Fibroblast of lung (primary cell): Measurements from ENCODE around the gene POM121C.
"Not testable (repeated sequence)": the region's sequence is repeated elsewhere in the genome, so short reads cannot be mapped to it uniquely, and the experiment has no call there.

ENCODE experiments used
- EZH2 ChIP-seq: IDR thresholded peaks from 2 replicates; pipeline ENCODE4 v1.5.1; 2012; ENCODE audit warnings: low read length, control low read depth, mild to moderate bottlenecking; ENCODE audit errors: missing control alignments
- TF ChIP-seq, protein P1 (sequence below), 2 donors: IDR thresholded peaks in 1 of 2; conservative IDR thresholded peaks in 1 of 2; 1 replicate in 1 of 2; 2 replicates in 1 of 2; pipeline ENCODE4 v1.5.1; 2011 to 2012; ENCODE audit warnings: low read length in 2 of 2, control low read depth in 1 of 2, inconsistent platforms in 1 of 2, low read depth in 1 of 2, mild to moderate bottlenecking in 1 of 2

DNA sequence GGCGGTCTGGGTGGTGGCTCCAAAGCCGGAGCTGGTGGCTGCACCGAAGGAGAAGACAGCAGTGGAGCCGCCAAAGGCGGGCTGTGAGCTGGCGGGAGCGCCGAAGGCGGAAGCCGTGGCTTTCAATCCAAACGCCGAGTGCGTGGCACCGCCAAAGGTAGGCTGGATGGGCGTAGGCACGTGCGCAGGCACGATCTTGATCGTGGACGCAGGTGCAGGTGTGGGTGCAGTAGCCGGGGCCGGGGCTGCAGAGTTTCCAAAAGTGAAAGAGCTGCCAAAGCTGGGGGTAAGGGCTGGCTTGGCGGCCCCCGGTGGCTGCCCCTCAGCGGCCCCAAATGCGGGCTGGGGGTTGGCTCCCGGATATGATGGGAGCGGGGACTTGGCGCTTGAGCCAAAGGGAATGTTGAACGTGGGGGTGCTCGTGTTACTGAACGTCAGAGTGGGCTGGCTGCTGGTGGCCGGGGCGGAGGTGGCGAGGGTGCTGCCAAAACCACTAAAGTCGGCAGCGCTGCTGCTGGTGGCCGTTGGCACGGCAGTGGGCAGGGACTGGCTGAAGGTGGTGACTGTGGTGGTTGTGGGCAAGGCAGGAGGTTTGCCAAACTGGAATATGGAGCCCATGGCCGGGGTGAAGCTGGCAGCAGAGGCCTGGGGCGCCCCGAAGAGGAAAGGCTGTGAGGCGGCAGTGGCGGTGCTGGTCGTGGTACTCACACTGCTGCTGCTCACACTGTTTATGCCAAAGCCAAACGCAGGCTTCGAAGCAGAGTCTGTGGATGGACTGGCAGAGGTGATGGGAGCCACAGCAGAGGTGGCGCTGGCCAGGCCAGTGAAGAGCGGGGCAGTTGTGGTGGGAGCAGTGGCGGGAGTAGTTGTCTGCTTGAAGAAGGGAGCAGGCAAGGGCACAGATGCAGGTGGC lies 64.0 kb downstream of the POM121C start:
- TF ChIP-seq, protein P1, sequence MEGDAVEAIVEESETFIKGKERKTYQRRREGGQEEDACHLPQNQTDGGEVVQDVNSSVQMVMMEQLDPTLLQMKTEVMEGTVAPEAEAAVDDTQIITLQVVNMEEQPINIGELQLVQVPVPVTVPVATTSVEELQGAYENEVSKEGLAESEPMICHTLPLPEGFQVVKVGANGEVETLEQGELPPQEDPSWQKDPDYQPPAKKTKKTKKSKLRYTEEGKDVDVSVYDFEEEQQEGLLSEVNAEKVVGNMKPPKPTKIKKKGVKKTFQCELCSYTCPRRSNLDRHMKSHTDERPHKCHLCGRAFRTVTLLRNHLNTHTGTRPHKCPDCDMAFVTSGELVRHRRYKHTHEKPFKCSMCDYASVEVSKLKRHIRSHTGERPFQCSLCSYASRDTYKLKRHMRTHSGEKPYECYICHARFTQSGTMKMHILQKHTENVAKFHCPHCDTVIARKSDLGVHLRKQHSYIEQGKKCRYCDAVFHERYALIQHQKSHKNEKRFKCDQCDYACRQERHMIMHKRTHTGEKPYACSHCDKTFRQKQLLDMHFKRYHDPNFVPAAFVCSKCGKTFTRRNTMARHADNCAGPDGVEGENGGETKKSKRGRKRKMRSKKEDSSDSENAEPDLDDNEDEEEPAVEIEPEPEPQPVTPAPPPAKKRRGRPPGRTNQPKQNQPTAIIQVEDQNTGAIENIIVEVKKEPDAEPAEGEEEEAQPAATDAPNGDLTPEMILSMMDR (conservative IDR thresholded peaks at IDR 0.05 in 1 of 2, IDR thresholded peaks at IDR 0.05 in 1 of 2; ENCODE audit: low read depth in 1 of 2, low read length in 2 of 2): not testable (repeated sequence)
- TF ChIP-seq EZH2: not testable (repeated sequence)
